Vagina (tissue), 2 donors: ENCODE data around the gene KCNF1. TPM values are rescaled to one million over a fixed set of nuclear protein-coding genes. Genes with fewer than 3 reads are reported as not detected.

Experiments used
- DNase-seq, 2 donors: peaks; one replicate each; pipeline ENCODE4 v3.0.0-alpha.2; 2017; ENCODE audit errors: extremely low spot score in 2 of 2
- H3K27ac ChIP-seq: fragments of 200-600 bp; sonication (generic); one replicate; pipeline ENCODE4 v1.5.1; 2019
- H3K27me3 ChIP-seq: fragments of 200-600 bp; sonication (generic); one replicate; pipeline ENCODE4 v1.5.1; 2019
- H3K36me3 ChIP-seq, 2 donors: fragments of 200-600 bp; sonication (generic); one replicate each; pipeline ENCODE4 v1.5.1; 2017 to 2019
- H3K4me1 ChIP-seq: fragments of 200-600 bp; sonication (generic); one replicate; pipeline ENCODE4 v1.5.1; 2019
- H3K4me3 ChIP-seq, 2 donors: fragments of 200-600 bp; sonication (generic); 1 replicate in 1 of 2; 2 replicates in 1 of 2; pipeline ENCODE4 v1.5.1; 2016 to 2019
- H3K9me3 ChIP-seq: fragments of 200-600 bp; sonication (generic); one replicate; pipeline ENCODE4 v1.5.1; 2019
- CTCF ChIP-seq, 3 experiments: fragments of 450-650 bp in 2 of 3; fragments of 200-600 bp in 1 of 3; sonication (generic) in 1 of 3; IDR thresholded peaks; one replicate each; pipeline ENCODE4 v1.5.1; 2017 to 2019; ENCODE audit warnings: antibody characterized with exemption in 3 of 3, mild to moderate bottlenecking in 2 of 3, moderate library complexity in 2 of 3
- POLR2A ChIP-seq, 2 donors: fragments of 450-650 bp; IDR thresholded peaks; one replicate each; pipeline ENCODE4 v1.6.1; 2017; ENCODE audit warnings: antibody characterized with exemption in 2 of 2, mild to moderate bottlenecking in 2 of 2, moderate library complexity in 2 of 2
- POLR2AphosphoS5 ChIP-seq, 2 donors: sonication (generic); formaldehyde crosslinking; IDR thresholded peaks; one replicate each; pipeline ENCODE4 v1.9.0; 2017; ENCODE audit warnings: antibody characterized with exemption in 2 of 2, mild to moderate bottlenecking in 2 of 2, low read depth in 1 of 2; ENCODE audit not compliant: insufficient read depth in 1 of 2
- intact Hi-C: fragments of 100-400 bp; cut with DNase I; formaldehyde crosslinking; loops from one replicate; pipeline ENCODE4 v1.15.1; 2023
- total RNA-seq: library from RNA; depleted of rRNA; stranded (reverse); fragments of >200 nt; gene quantifications from one replicate; pipeline ENCODE4 v1.2.3, GENCODE V29; 2016

Gene KCNF1
- total RNA-seq, 1 donor from 2014 or later, result not detected

DNA sequence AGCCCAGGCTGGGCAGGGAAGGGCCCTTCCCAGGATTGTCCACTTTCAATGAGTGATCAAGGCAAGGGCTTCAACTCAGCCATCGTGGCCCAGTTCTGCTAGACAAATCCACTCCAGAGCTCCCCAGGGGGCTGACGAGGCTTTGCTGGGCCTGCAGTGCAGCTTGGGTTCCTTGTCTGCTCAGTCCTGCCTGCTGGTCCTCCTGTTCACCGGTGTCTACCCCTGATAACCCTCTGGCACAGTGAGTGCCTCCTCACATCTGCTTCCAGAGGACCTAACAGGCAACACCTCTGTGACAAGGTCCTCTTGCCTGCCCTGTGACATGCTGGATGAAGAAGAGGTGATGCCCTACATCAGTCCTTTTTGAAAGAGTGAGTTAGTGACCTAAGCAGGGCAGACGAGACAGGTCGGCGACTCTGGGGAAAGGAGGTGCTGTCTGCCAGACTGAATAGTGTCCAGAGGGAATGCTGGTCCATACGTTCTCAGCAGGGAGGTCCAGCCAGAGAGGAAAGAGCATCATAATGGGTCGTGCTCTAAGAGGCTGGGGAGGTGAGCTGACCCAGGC, 20.9 kb upstream of the KCNF1 start:
- H3K9me3 ChIP-seq, result no peaks in the 10 kb centered on the region
- no peaks in the 10 kb centered on the region for H3K27me3 ChIP-seq
- H3K4me3 ChIP-seq, result no peak overlapping the region
- TF ChIP-seq POLR2A (IDR thresholded peaks at IDR 0.05), result no peak
- no peak for TF ChIP-seq CTCF (IDR thresholded peaks at IDR 0.05)
- TF ChIP-seq POLR2AphosphoS5 (IDR thresholded peaks at IDR 0.05; ENCODE audit: insufficient read depth in 1 of 2, low read depth in 1 of 2), result no peak
- no peaks in the 10 kb centered on the region for H3K4me1 ChIP-seq
- H3K27ac ChIP-seq, result no peak overlapping the region
- H3K36me3 ChIP-seq, result no peaks in the 10 kb centered on the region
- DNase-seq, result no peak
- intact Hi-C loops, result no loop called here

GRCh38 chr2:10891390-10891789, 20.3 kb upstream of the KCNF1 start:
- Histone ChIP-seq H3K9me3 (no peaks in the 10 kb centered on the region), H3K27me3 (no peaks in the 10 kb centered on the region), H3K4me1 (no peaks in the 10 kb centered on the region), H3K4me3 (no peak overlapping the region), H3K36me3 (no peaks in the 10 kb centered on the region), H3K27ac (no peak overlapping the region)
- intact Hi-C loops, result no loop called here
- no peak for DNase-seq
- TF ChIP-seq POLR2AphosphoS5 (IDR thresholded peaks at IDR 0.05; ENCODE audit: insufficient read depth in 1 of 2, low read depth in 1 of 2) (no peak), POLR2A (IDR thresholded peaks at IDR 0.05) (no peak), CTCF (IDR thresholded peaks at IDR 0.05) (no peak)

- H3K36me3 ChIP-seq, result no peaks in the 10 kb centered on the region
- H3K4me3 ChIP-seq, result no peak overlapping the region
- no peak overlapping the region for H3K27ac ChIP-seq
- H3K27me3 ChIP-seq, result no peaks in the 10 kb centered on the region
- H3K4me1 ChIP-seq, result no peaks in the 10 kb centered on the region
- no peak for DNase-seq
- intact Hi-C loops, result no loop called here
- no peak for TF ChIP-seq CTCF (IDR thresholded peaks at IDR 0.05)
- TF ChIP-seq POLR2A (IDR thresholded peaks at IDR 0.05), result no peak
- TF ChIP-seq POLR2AphosphoS5 (IDR thresholded peaks at IDR 0.05; ENCODE audit: insufficient read depth in 1 of 2, low read depth in 1 of 2), result no peak
- H3K9me3 ChIP-seq, result no peaks in the 10 kb centered on the region
Observed at GRCh38 chr2:10891848-10892247, 19.9 kb upstream of the KCNF1 start.

- H3K36me3 ChIP-seq, result no peaks in the 10 kb centered on the region
- H3K4me1 ChIP-seq, result no peaks in the 10 kb centered on the region
- H3K9me3 ChIP-seq, result no peaks in the 10 kb centered on the region
- H3K27ac ChIP-seq, result no peak overlapping the region
- no peak for DNase-seq
- intact Hi-C loops, result no loop called here
- no peaks in the 10 kb centered on the region for H3K27me3 ChIP-seq
- TF ChIP-seq POLR2AphosphoS5 (IDR thresholded peaks at IDR 0.05; ENCODE audit: insufficient read depth in 1 of 2, low read depth in 1 of 2) (no peak), POLR2A (IDR thresholded peaks at IDR 0.05) (no peak), CTCF (IDR thresholded peaks at IDR 0.05) (no peak)
- no peak overlapping the region for H3K4me3 ChIP-seq
Observed at GRCh38 chr2:10892316-10892715, 19.4 kb upstream of the KCNF1 start.

GRCh38 chr2:10892796-10893350, 18.9 kb upstream of the KCNF1 start:
- intact Hi-C loops, result no loop called here
- DNase-seq, result no peak

More at GRCh38 chr2:10892796-10893350, 18.9 kb upstream of the KCNF1 start:
- TF ChIP-seq POLR2AphosphoS5 (IDR thresholded peaks at IDR 0.05; ENCODE audit: insufficient read depth in 1 of 2, low read depth in 1 of 2), result no peak
- no peak for TF ChIP-seq CTCF (IDR thresholded peaks at IDR 0.05)
- TF ChIP-seq POLR2A (IDR thresholded peaks at IDR 0.05), result no peak
- no peak overlapping the region for H3K4me3 ChIP-seq
- no peak overlapping the region for H3K27ac ChIP-seq
- no peaks in the 10 kb centered on the region for H3K9me3 ChIP-seq
- no peaks in the 10 kb centered on the region for H3K4me1 ChIP-seq
- no peaks in the 10 kb centered on the region for H3K36me3 ChIP-seq
- no peaks in the 10 kb centered on the region for H3K27me3 ChIP-seq
